Endothelial cell of umbilical vein (primary cell): ENCODE data around the gene MAPK8IP3. TPM values are rescaled to one million over a fixed set of nuclear protein-coding genes. Genes with fewer than 3 reads are reported as not detected.

Experiments used
- BruUV-seq: library from RNA; stranded (reverse); fragments of 400-500 nt; replicated peaks from 2 replicates; lab custom pipeline; 2021; lab: Mats Ljungman, UMichigan
- CTCF ChIA-PET: fragments of 300-600, 350-600 bp; sonication (Branson Sonifier 250); formaldehyde crosslinking; loops from one replicate; lab custom pipeline; 2021; ENCODE audit warnings: antibody characterized with exemption, inconsistent platforms; lab: Charles Lee
- POLR2A ChIA-PET: fragments of 300-600, 350-600 bp; sonication (Branson Sonifier 250); formaldehyde crosslinking; loops from one replicate; lab custom pipeline; 2021; ENCODE audit warnings: antibody characterized with exemption, inconsistent platforms; lab: Charles Lee
- DNase-seq: peaks from one replicate; pipeline ENCODE4 v3.0.0-alpha.2; 2011; ENCODE audit warnings: low read depth, low spot score
- FAIRE-seq: peaks from 2 replicates; lab custom pipeline; 2011; peaks lifted over from hg19 to GRCh38; lab: Jason Lieb, UNC
- H2AFZ ChIP-seq: 2 replicates; pipeline ENCODE4 v1.6.0; 2012; ENCODE audit warnings: low read depth, low read length, control low read depth, inconsistent platforms
- H3K27ac ChIP-seq: 2 replicates; pipeline ENCODE4 v1.5.1; 2011; ENCODE audit warnings: low read depth, mild to moderate bottlenecking, control low read depth, low read length, moderate library complexity; ENCODE audit not compliant: insufficient read depth
- H3K27me3 ChIP-seq, 2 experiments: 2 replicates each; pipeline versions ENCODE4 v1.6.0 to v1.6.1; 2011; ENCODE audit warnings: low read length in 2 of 2, mixed read lengths in 1 of 2; ENCODE audit not compliant: control insufficient read depth in 2 of 2, insufficient read depth in 2 of 2
- H3K36me3 ChIP-seq, 2 experiments: 2 replicates in 1 of 2; 3 replicates in 1 of 2; pipeline ENCODE4 v1.5.1; 2011; ENCODE audit warnings: low read length in 2 of 2, mild to moderate bottlenecking in 1 of 2, moderate library complexity in 1 of 2; ENCODE audit not compliant: control insufficient read depth in 2 of 2, insufficient read depth in 2 of 2; ENCODE audit errors: extremely low read depth in 1 of 2
- H3K4me1 ChIP-seq: 3 replicates; pipeline ENCODE4 v1.5.1; 2011; ENCODE audit warnings: mild to moderate bottlenecking, low read length; ENCODE audit not compliant: control insufficient read depth, insufficient read depth; ENCODE audit errors: extremely low read depth
- H3K4me2 ChIP-seq: 2 replicates; pipeline ENCODE4 v1.6.1; 2011; ENCODE audit warnings: low read length, control low read depth, mixed read lengths; ENCODE audit not compliant: insufficient read depth
- H3K4me3 ChIP-seq, 3 experiments: fragments of 200-600 bp in 1 of 3; sonication (generic), shearing (Covaris generic) in 1 of 3; replicated peaks in 1 of 3; 2 replicates each; pipeline ENCODE4 v1.5.1; 2011 to 2016; ENCODE audit warnings: control low read depth in 3 of 3, low read length in 3 of 3, mild to moderate bottlenecking in 2 of 3, inconsistent platforms in 1 of 3, low read depth in 1 of 3, moderate library complexity in 1 of 3; ENCODE audit not compliant: insufficient read depth in 1 of 3
- H3K79me2 ChIP-seq: 2 replicates; pipeline ENCODE4 v1.6.0; 2012; ENCODE audit warnings: low read length, inconsistent platforms; ENCODE audit not compliant: control insufficient read depth, insufficient read depth
- H3K9ac ChIP-seq: replicated peaks from 2 replicates; pipeline ENCODE3; 2011; ENCODE audit warnings: low read length, control low read depth; ENCODE audit not compliant: insufficient read depth; ENCODE audit errors: extremely low read depth
- H3K9me1 ChIP-seq: replicated peaks from 3 replicates; pipeline ENCODE4 v1.6.0; 2011; ENCODE audit warnings: mild to moderate bottlenecking, low read length; ENCODE audit not compliant: control insufficient read depth, insufficient read depth; ENCODE audit errors: extremely low read depth
- H3K9me3 ChIP-seq: replicated peaks from 2 replicates; pipeline ENCODE4 v1.5.1; 2012; ENCODE audit warnings: low read length, inconsistent platforms; ENCODE audit not compliant: control insufficient read depth, insufficient read depth
- H4K20me1 ChIP-seq: replicated peaks from 2 replicates; pipeline ENCODE3; 2011; ENCODE audit warnings: mild to moderate bottlenecking, low read length; ENCODE audit not compliant: control insufficient read depth, insufficient read depth; ENCODE audit errors: extremely low read depth
- CTCF ChIP-seq, 2 donors: IDR thresholded peaks; 1 replicate in 1 of 2; 2 replicates in 1 of 2; pipeline ENCODE4 v1.5.1; 2011; ENCODE audit warnings: low read length in 2 of 2, mild to moderate bottlenecking in 2 of 2, moderate library complexity in 2 of 2, control low read depth in 1 of 2, inconsistent platforms in 1 of 2, low read depth in 1 of 2; ENCODE audit not compliant: insufficient read depth in 1 of 2; ENCODE audit errors: extremely low read depth in 1 of 2
- EZH2 ChIP-seq: IDR thresholded peaks from 2 replicates; pipeline ENCODE4 v1.6.1; 2012; ENCODE audit warnings: borderline replicate concordance, low read depth, mild to moderate bottlenecking, moderate library complexity, low read length, inconsistent platforms; ENCODE audit not compliant: severe bottlenecking
- FOS ChIP-seq: IDR thresholded peaks from 2 replicates; pipeline ENCODE4 v1.6.1; 2011; ENCODE audit warnings: mild to moderate bottlenecking, low read length, moderate library complexity, borderline replicate concordance; ENCODE audit not compliant: insufficient read depth
- GATA2 ChIP-seq: IDR thresholded peaks from 2 replicates; pipeline ENCODE4 v1.7.0; 2011; ENCODE audit warnings: low read depth, mild to moderate bottlenecking, moderate library complexity, mixed read lengths, low read length; ENCODE audit not compliant: insufficient read length, insufficient read depth
- MAX ChIP-seq: IDR thresholded peaks from 2 replicates; pipeline ENCODE4 v1.6.1; 2011; ENCODE audit not compliant: insufficient read depth, insufficient read length
- POLR2A ChIP-seq: IDR thresholded peaks from 2 replicates; pipeline ENCODE4 v1.6.1; 2012; ENCODE audit warnings: low read depth, mild to moderate bottlenecking, control low read depth, low read length
- POLR2AphosphoS5 ChIP-seq: IDR thresholded peaks from 2 replicates; pipeline ENCODE4 v1.6.1; 2012; ENCODE audit warnings: low read depth, mild to moderate bottlenecking, control low read depth, low read length, moderate library complexity; ENCODE audit not compliant: insufficient read depth
- dilution Hi-C: fragments of 300-500 bp; cut with MboI; formaldehyde crosslinking; loops from one replicate; pipeline ENCODE4 v1.15.0; 2019; ENCODE audit warnings: low sequenced_read_pairs; ENCODE audit not compliant: extremely low pct_ligation_motif_present
- intact Hi-C: fragments of 100-400 bp; cut with micrococcal nuclease; formaldehyde crosslinking; loops from one replicate; pipeline ENCODE4 v1.10.0; 2022
- polyA plus RNA-seq, 4 experiments: library from polyadenylated mRNA; depleted of rRNA in 3 of 4; stranded (reverse) in 3 of 4; unstranded in 1 of 4; fragments of >200 nt; gene quantifications; 2 replicates each; pipeline versions ENCODE4 v1.2.1 to v1.2.3, GENCODE V29; 2011 to 2012; ENCODE audit warnings: missing spikeins in 1 of 4
- total RNA-seq: library from RNA; stranded (reverse); gene quantifications from 2 replicates; pipeline ENCODE4 v1.2.3, GENCODE V29; 2021

MAPK8IP3 gene
- total and polyA plus RNA-seq, 2 donors (not counting 3 experiments of a cell fraction or from before 2014, with no cell fraction given) = 40.7 to 92.2 TPM

GRCh38 chr16:1787322-1788094 lies 81.5 kb downstream of the MAPK8IP3 start:
- dilution Hi-C loops = no loop called here
- H3K4me2 ChIP-seq = no peak overlapping the region
- no peaks in the 10 kb centered on the region for H3K9me1 ChIP-seq
- no peak overlapping the region for H2AFZ ChIP-seq
- peaks cover 5% of the 10 kb centered on the region for H3K4me1 ChIP-seq
- H3K9me3 ChIP-seq = no peaks in the 10 kb centered on the region
- FAIRE-seq = no peak
- H3K27me3 ChIP-seq = no peaks in the 10 kb centered on the region
- no peak overlapping the region for H3K27ac ChIP-seq
- H3K36me3 ChIP-seq = peaks cover 0 to 23% of the 10 kb centered on the region in 2 experiments
- POLR2A ChIA-PET = no interaction called here
- H3K4me3 ChIP-seq = no peak overlapping the region
- no peak for TF ChIP-seq GATA2
- no peak for TF ChIP-seq EZH2
- no peak for TF ChIP-seq MAX
- no peak for TF ChIP-seq POLR2AphosphoS5
- no peak for TF ChIP-seq POLR2A
- no peak for TF ChIP-seq FOS
- TF ChIP-seq CTCF (IDR thresholded peaks at IDR 0.05; ENCODE audit: extremely low read depth in 1 of 2, insufficient read depth in 1 of 2, low read depth in 1 of 2, low read length in 2 of 2) = no peak
- no peak overlapping the region for H3K9ac ChIP-seq
- CTCF ChIA-PET = no interaction called here
- peaks cover 25% of the 10 kb centered on the region for H3K79me2 ChIP-seq
- no peak for DNase-seq
- H4K20me1 ChIP-seq = no peaks in the 10 kb centered on the region
- intact Hi-C loops = loop anchor here (10.0 kb wide), 1 partner anchor 483 kb away; the partner anchor contains the start of gene UBE2I
- no TSS peak for BruUV-seq
